SK-N-SH (cell line): Measurements from ENCODE around the gene RGS6. TPM values are rescaled to one million over a fixed set of nuclear protein-coding genes. Genes with fewer than 3 reads are reported as not detected.

Experiments used
- CTCF ChIA-PET: fragments of 300-600, 350-600 bp; formaldehyde crosslinking; extraction: SDS; loops from one replicate; lab custom pipeline; 2021; lab: Yijun Ruan, JAX
- POLR2A ChIA-PET: fragments of 350-600 bp; sonication (Branson Sonifier 250); formaldehyde crosslinking; extraction: SDS; loops from one replicate; lab custom pipeline; 2020; ENCODE audit warnings: antibody characterized with exemption, inconsistent platforms; lab: Yijun Ruan, JAX
- DNase-seq: peaks from one replicate; pipeline ENCODE4 v3.0.0; 2012
- H2AFZ ChIP-seq: fragments of 200-600 bp; sonication (generic); 2 replicates; pipeline ENCODE4 v1.8.1; 2016; ENCODE audit warnings: antibody characterized with exemption, mild to moderate bottlenecking, low read depth
- H3F3A ChIP-seq: fragments of 200-600 bp; sonication (generic); replicated peaks from 2 replicates; pipeline ENCODE3; 2016; ENCODE audit warnings: antibody characterized with exemption, mild to moderate bottlenecking; ENCODE audit not compliant: insufficient read depth
- H3K27ac ChIP-seq, 2 experiments: fragments of 200-500 bp in 1 of 2; fragments of 200-600 bp in 1 of 2; sonication (Bioruptor generic) in 1 of 2; sonication (generic), shearing (Covaris generic) in 1 of 2; 2 replicates each; pipeline versions ENCODE4 v1.5.1 to v1.6.1; 2014 to 2016; ENCODE audit warnings: low read depth in 2 of 2, inconsistent platforms in 1 of 2, low read length in 1 of 2, mild to moderate bottlenecking in 1 of 2, mixed read lengths in 1 of 2
- H3K27me3 ChIP-seq: fragments of 200-600 bp; sonication (generic), shearing (Covaris generic); 2 replicates; pipeline ENCODE4 v1.6.1; 2016; ENCODE audit warnings: mixed run types; ENCODE audit not compliant: insufficient read depth
- H3K36me3 ChIP-seq, 2 experiments: fragments of 200-500 bp in 1 of 2; fragments of 200-600 bp in 1 of 2; sonication (Bioruptor generic) in 1 of 2; sonication (generic) in 1 of 2; replicated peaks in 1 of 2; 2 replicates each; pipeline versions ENCODE3 to v1.5.1; 2014 to 2016; ENCODE audit warnings: low read length in 1 of 2, mild to moderate bottlenecking in 1 of 2; ENCODE audit not compliant: insufficient read depth in 2 of 2, control insufficient read depth in 1 of 2
- H3K4me1 ChIP-seq, 2 experiments: fragments of 200-500 bp in 1 of 2; fragments of 200-600 bp in 1 of 2; sonication (Bioruptor generic) in 1 of 2; sonication (generic), shearing (Covaris generic) in 1 of 2; 2 replicates each; pipeline versions ENCODE4 v1.5.1 to v1.6.1; 2014 to 2016; ENCODE audit warnings: low read depth in 1 of 2, low read length in 1 of 2, mixed run types in 1 of 2; ENCODE audit not compliant: insufficient read depth in 2 of 2, control insufficient read depth in 1 of 2
- H3K4me2 ChIP-seq: fragments of 200-600 bp; sonication (generic), shearing (Covaris generic); 2 replicates; pipeline ENCODE4 v1.6.1; 2017; ENCODE audit warnings: mixed run types
- H3K4me3 ChIP-seq, 2 experiments: fragments of 200-500 bp in 1 of 2; fragments of 200-600 bp in 1 of 2; sonication (Bioruptor generic) in 1 of 2; sonication (generic), shearing (Covaris generic) in 1 of 2; 2 replicates each; pipeline versions ENCODE4 v1.5.1 to v1.8.1; 2014 to 2016; ENCODE audit warnings: low read depth in 2 of 2, inconsistent platforms in 1 of 2, low read length in 1 of 2, mild to moderate bottlenecking in 1 of 2, mixed read lengths in 1 of 2, moderate library complexity in 1 of 2
- H3K79me2 ChIP-seq: fragments of 200-600 bp; sonication (generic); 2 replicates; pipeline ENCODE4 v1.8.1; 2017; ENCODE audit warnings: mild to moderate bottlenecking; ENCODE audit not compliant: insufficient read depth
- H3K9ac ChIP-seq: fragments of 200-600 bp; sonication (generic); 2 replicates; pipeline ENCODE4 v1.6.1; 2017; ENCODE audit warnings: mixed run types
- H3K9me2 ChIP-seq: fragments of 200-600 bp; sonication (generic); 2 replicates; pipeline ENCODE4 v1.6.1; 2017; ENCODE audit warnings: mixed run types
- H3K9me3 ChIP-seq: fragments of 200-600 bp; sonication (generic); 2 replicates; pipeline ENCODE4 v1.6.1; 2017; ENCODE audit warnings: mixed run types, mild to moderate bottlenecking, moderate library complexity
- H4K20me1 ChIP-seq: fragments of 200-600 bp; sonication (generic); 2 replicates; pipeline ENCODE4 v1.6.1; 2017; ENCODE audit warnings: mild to moderate bottlenecking, mixed run types; ENCODE audit not compliant: insufficient read depth
- CTCF ChIP-seq: fragments of 200-600 bp; sonication (generic); IDR thresholded peaks from 2 replicates; pipeline ENCODE4 v1.6.1; 2017; ENCODE audit warnings: antibody characterized with exemption, mild to moderate bottlenecking, moderate library complexity
- FOSL2 ChIP-seq: IDR thresholded peaks from 2 replicates; pipeline ENCODE4 v1.4.0; 2012; ENCODE audit warnings: low read depth, mild to moderate bottlenecking, moderate library complexity, borderline replicate concordance
- MAX ChIP-seq: IDR thresholded peaks from 2 replicates; pipeline ENCODE4 v1.4.0; 2012; ENCODE audit warnings: low read depth
- MXI1 ChIP-seq: IDR thresholded peaks from 2 replicates; pipeline ENCODE4 v1.6.1; 2012; ENCODE audit warnings: mild to moderate bottlenecking, low read depth, low read length, improper control_type of control experiment
- NFIC ChIP-seq: IDR thresholded peaks from 2 replicates; pipeline ENCODE4 v1.4.0; 2012; ENCODE audit warnings: borderline replicate concordance
- NRF1 ChIP-seq: IDR thresholded peaks from 2 replicates; pipeline ENCODE4 v1.6.1; 2012; ENCODE audit warnings: low read depth, mild to moderate bottlenecking, low read length
- PBX3 ChIP-seq: IDR thresholded peaks from 2 replicates; pipeline ENCODE4; 2012
- RCOR1 ChIP-seq: fragments of 150-350 bp; IDR thresholded peaks from 2 replicates; pipeline ENCODE4 v1.6.1; 2017; ENCODE audit warnings: antibody characterized with exemption, low read length
- SIN3A ChIP-seq: IDR thresholded peaks from 2 replicates; pipeline ENCODE4 v1.6.1; 2012; ENCODE audit warnings: low read depth, mild to moderate bottlenecking, low read length, moderate library complexity, borderline replicate concordance
- SMC3 ChIP-seq: IDR thresholded peaks from 2 replicates; pipeline ENCODE4 v1.6.1; 2012; ENCODE audit warnings: low read depth, low read length, improper control_type of control experiment
- YY1 ChIP-seq: IDR thresholded peaks from 2 replicates; pipeline ENCODE4 v1.4.0; 2012; ENCODE audit warnings: low read depth, mild to moderate bottlenecking
- WGBS: methylation state at CpG from one replicate; pipeline ENCODE4 v1.1.6; 2017; ENCODE audit warnings: low lambda C conversion rate; 5-methylcytosine and 5-hydroxymethylcytosine counted together
- polyA plus RNA-seq, 3 experiments: library from polyadenylated mRNA; depleted of rRNA; stranded (reverse); fragments of >200 nt; gene quantifications; 2 replicates each; pipeline ENCODE4 v1.2.3, GENCODE V29; 2012
- TF ChIP-seq, protein P1 (sequence below): IDR thresholded peaks from 2 replicates; pipeline ENCODE4 v1.6.1; 2012; ENCODE audit warnings: mild to moderate bottlenecking, low read depth, low read length, moderate library complexity
- TF ChIP-seq, protein P2 (sequence below): IDR thresholded peaks from 2 replicates; pipeline ENCODE4 v1.4.0; 2012; ENCODE audit warnings: low read depth, borderline replicate concordance

Gene RGS6
- polyA plus RNA-seq, 1 of the 3 experiments (the other 2 are of a cell fraction): not detected

- Histone ChIP-seq H4K20me1 (no peaks in the 10 kb centered on the region), H3K27ac (no peak overlapping the region), H3K9me3 (no peaks in the 10 kb centered on the region), H3F3A (no peaks in the 10 kb centered on the region), H3K4me3 (no peak overlapping the region), H3K36me3 (no peaks in the 10 kb centered on the region), H3K9me2 (no peaks in the 10 kb centered on the region), H3K9ac (no peak overlapping the region), H2AFZ (no peak overlapping the region), H3K4me2 (no peak overlapping the region), H3K79me2 (no peaks in the 10 kb centered on the region), H3K27me3 (no peaks in the 10 kb centered on the region), H3K4me1 (peaks cover 0 to 16% of the 10 kb centered on the region in 2 experiments; a peak in 2 of 4 replicates)
- TF ChIP-seq YY1: no peak
- TF ChIP-seq MAX: no peak
- TF ChIP-seq CTCF: no peak
- TF ChIP-seq SMC3: no peak
- no peak for TF ChIP-seq PBX3
- TF ChIP-seq, protein P1, sequence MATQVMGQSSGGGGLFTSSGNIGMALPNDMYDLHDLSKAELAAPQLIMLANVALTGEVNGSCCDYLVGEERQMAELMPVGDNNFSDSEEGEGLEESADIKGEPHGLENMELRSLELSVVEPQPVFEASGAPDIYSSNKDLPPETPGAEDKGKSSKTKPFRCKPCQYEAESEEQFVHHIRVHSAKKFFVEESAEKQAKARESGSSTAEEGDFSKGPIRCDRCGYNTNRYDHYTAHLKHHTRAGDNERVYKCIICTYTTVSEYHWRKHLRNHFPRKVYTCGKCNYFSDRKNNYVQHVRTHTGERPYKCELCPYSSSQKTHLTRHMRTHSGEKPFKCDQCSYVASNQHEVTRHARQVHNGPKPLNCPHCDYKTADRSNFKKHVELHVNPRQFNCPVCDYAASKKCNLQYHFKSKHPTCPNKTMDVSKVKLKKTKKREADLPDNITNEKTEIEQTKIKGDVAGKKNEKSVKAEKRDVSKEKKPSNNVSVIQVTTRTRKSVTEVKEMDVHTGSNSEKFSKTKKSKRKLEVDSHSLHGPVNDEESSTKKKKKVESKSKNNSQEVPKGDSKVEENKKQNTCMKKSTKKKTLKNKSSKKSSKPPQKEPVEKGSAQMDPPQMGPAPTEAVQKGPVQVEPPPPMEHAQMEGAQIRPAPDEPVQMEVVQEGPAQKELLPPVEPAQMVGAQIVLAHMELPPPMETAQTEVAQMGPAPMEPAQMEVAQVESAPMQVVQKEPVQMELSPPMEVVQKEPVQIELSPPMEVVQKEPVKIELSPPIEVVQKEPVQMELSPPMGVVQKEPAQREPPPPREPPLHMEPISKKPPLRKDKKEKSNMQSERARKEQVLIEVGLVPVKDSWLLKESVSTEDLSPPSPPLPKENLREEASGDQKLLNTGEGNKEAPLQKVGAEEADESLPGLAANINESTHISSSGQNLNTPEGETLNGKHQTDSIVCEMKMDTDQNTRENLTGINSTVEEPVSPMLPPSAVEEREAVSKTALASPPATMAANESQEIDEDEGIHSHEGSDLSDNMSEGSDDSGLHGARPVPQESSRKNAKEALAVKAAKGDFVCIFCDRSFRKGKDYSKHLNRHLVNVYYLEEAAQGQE: no peak
- TF ChIP-seq FOSL2: no peak
- WGBS: 83% methylated on average over 1 of the region's 1 CpG
- no peak for DNase-seq
- ChIA-PET CTCF (no interaction called here), POLR2A (no interaction called here)
These were observed 674.6 kb downstream of the RGS6 start for GRCh38 chr14:72606879-72607278.

GRCh38 chr14:72607386-72608130 lies 675.3 kb downstream of the RGS6 start:
- H3K4me3 ChIP-seq: no peak overlapping the region
- no peaks in the 10 kb centered on the region for H3K27me3 ChIP-seq
- H3K9me2 ChIP-seq: no peaks in the 10 kb centered on the region
- ChIA-PET CTCF (no interaction called here), POLR2A (no interaction called here)
- H3K79me2 ChIP-seq: no peaks in the 10 kb centered on the region
- H3F3A ChIP-seq: no peaks in the 10 kb centered on the region
- peaks cover under 1 to 16% of the 10 kb centered on the region in 2 experiments; a peak in 3 of 4 replicates for H3K4me1 ChIP-seq
- no peaks in the 10 kb centered on the region for H4K20me1 ChIP-seq
- peak overlapping the region; percentile 26 for H3K4me2 ChIP-seq
- no peak for DNase-seq
- H2AFZ ChIP-seq: peak overlapping the region; percentile 45; the same call in 1 of the 2 replicates
- 91% methylated on average over 12 of the region's 12 CpGs for WGBS
- no peaks in the 10 kb centered on the region for H3K36me3 ChIP-seq
- H3K9ac ChIP-seq: no peak overlapping the region
- no peaks in the 10 kb centered on the region for H3K9me3 ChIP-seq
- peak overlapping the region in 1 of 2 experiments; percentile 62; a peak in 2 of 4 replicates for H3K27ac ChIP-seq
- no peak for TF ChIP-seq SIN3A
- TF ChIP-seq RCOR1: no peak
- no peak for TF ChIP-seq NFIC
- no peak for TF ChIP-seq NRF1
- TF ChIP-seq, protein P1: no peak
- TF ChIP-seq, protein P2, sequence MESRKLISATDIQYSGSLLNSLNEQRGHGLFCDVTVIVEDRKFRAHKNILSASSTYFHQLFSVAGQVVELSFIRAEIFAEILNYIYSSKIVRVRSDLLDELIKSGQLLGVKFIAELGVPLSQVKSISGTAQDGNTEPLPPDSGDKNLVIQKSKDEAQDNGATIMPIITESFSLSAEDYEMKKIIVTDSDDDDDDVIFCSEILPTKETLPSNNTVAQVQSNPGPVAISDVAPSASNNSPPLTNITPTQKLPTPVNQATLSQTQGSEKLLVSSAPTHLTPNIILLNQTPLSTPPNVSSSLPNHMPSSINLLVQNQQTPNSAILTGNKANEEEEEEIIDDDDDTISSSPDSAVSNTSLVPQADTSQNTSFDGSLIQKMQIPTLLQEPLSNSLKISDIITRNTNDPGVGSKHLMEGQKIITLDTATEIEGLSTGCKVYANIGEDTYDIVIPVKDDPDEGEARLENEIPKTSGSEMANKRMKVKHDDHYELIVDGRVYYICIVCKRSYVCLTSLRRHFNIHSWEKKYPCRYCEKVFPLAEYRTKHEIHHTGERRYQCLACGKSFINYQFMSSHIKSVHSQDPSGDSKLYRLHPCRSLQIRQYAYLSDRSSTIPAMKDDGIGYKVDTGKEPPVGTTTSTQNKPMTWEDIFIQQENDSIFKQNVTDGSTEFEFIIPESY: no peak
- TF ChIP-seq MXI1: no peak
